Lung (tissue), 12 donors: ENCODE results near the gene AGER. TPM values are rescaled to one million over a fixed set of nuclear protein-coding genes. Genes with fewer than 3 reads are reported as not detected.

ENCODE experiments used
- ATAC-seq: fragments of 200-7000 bp; cut with Tn5 transposase; one replicate; pipeline ENCODE4 v1.9.1; 2020; ENCODE audit warnings: moderate number of reproducible peaks; ENCODE audit not compliant: insufficient read depth, low FRiP score
- DNase-seq, 3 donors: peaks; one replicate each; pipeline ENCODE4 v3.0.0-alpha.2; 2013 to 2017
- H3K27ac ChIP-seq, 2 donors: one replicate each; pipeline ENCODE4 v1.5.1; 2013; ENCODE audit warnings: mild to moderate bottlenecking in 2 of 2, moderate library complexity in 2 of 2, control low read depth in 1 of 2, inconsistent platforms in 1 of 2, low read depth in 1 of 2, low read length in 1 of 2
- H3K27me3 ChIP-seq, 3 donors: one replicate each; pipeline ENCODE4 v1.5.1; 2013; ENCODE audit warnings: low read length in 2 of 3; ENCODE audit not compliant: control insufficient read depth in 3 of 3, insufficient read depth in 3 of 3
- H3K36me3 ChIP-seq, 4 donors: one replicate each; pipeline ENCODE4 v1.5.1; 2013; ENCODE audit warnings: low read length in 4 of 4, mild to moderate bottlenecking in 1 of 4, moderate library complexity in 1 of 4; ENCODE audit not compliant: control insufficient read depth in 4 of 4, insufficient read depth in 4 of 4
- H3K4me1 ChIP-seq, 5 donors: one replicate each; pipeline ENCODE4 v1.5.1; 2013; ENCODE audit warnings: low read length in 5 of 5, mild to moderate bottlenecking in 2 of 5, moderate library complexity in 1 of 5; ENCODE audit not compliant: control insufficient read depth in 5 of 5, insufficient read depth in 5 of 5
- H3K4me3 ChIP-seq: one replicate; pipeline ENCODE4 v1.5.1; 2013; ENCODE audit warnings: mild to moderate bottlenecking, control low read depth, moderate library complexity
- H3K9ac ChIP-seq, 2 donors: one replicate each; pipeline ENCODE4 v1.5.1; 2013; ENCODE audit warnings: low read length in 2 of 2, control low read depth in 1 of 2; ENCODE audit not compliant: insufficient read depth in 1 of 2
- H3K9me3 ChIP-seq, 4 donors: one replicate each; pipeline ENCODE4 v1.5.1; 2013; ENCODE audit warnings: low read length in 3 of 4, mild to moderate bottlenecking in 1 of 4, moderate library complexity in 1 of 4; ENCODE audit not compliant: control insufficient read depth in 4 of 4, insufficient read depth in 3 of 4
- CTCF ChIP-seq: IDR thresholded peaks from 2 replicates; pipeline ENCODE4 v1.5.1; 2012; ENCODE audit warnings: mild to moderate bottlenecking; ENCODE audit errors: control extremely low read depth, extremely low read depth
- WGBS, 2 donors: extraction: QIAGEN DNeasy Blood & Tissue Kit; methylation state at CpG; one replicate each; pipeline ENCODE4 v1.1.7; 2013; 5-methylcytosine and 5-hydroxymethylcytosine counted together
- polyA plus RNA-seq, 2 donors: library from polyadenylated mRNA; stranded (reverse); fragments of 200-250 nt; gene quantifications; one replicate each; pipeline ENCODE4 v1.2.1, GENCODE V29; 2013
- total RNA-seq, 2 donors: library from RNA; depleted of rRNA in 1 of 2; stranded (reverse); fragments of >200 nt in 1 of 2; gene quantifications; one replicate each; pipeline ENCODE4 v1.2.1, GENCODE V29; 2014 to 2021
- donor health status: control.
- donor health status: control.
- donor health status: Bipolar disorder and iron deficiency.
- donor health status: healthy.
- donor health status: DM: yes; HTN: yes; CAD: no.

AGER gene
- total and polyA plus RNA-seq, 4 donors, result 178 to 1,487 (median 347) TPM

DNA sequence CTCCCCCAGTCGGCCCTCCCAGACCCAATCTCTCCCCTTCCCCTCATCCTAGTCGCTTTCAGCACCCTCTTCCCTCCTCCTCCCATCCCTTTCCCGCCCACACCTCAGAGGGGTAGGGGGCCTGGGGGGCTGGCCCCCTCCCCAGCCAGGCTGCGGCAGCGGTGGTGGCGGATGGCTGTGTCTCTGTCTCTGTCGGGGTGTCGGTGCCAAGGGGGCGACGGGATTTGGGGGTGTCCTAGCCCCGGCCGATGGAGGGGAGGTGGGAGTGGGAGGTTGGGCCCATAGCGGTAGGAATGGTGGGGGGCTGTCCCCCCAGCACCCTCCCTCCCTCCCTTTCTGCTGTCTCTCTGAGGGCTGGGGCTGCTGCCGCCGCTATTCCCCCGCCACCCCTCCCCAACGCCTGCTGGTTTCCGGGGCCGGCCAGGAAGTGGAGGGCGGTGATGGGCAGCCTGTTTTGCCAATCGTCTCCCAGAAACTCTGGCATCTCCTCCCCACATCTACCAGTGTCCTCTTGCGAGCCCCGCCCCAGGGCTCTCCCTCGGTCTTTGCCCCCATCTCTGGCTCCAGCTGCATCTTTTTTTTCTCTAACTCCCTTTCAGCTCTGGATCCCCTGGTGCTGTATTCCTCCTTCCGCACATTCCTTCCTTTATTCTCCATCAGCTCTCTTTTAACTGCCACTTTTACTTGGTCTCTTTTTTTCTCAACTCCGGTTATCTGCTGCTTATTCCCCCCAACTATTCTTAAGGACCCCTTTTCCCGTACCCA lies 8.2 kb downstream of the AGER start, which contains the start of gene AGPAT1:
Gene AGPAT1, minus strand, starts transcription at position 374 of the 765 bp plus-strand sequence. CDS start 4,588 bp downstream, outside the sequence.
- Histone ChIP-seq H3K27ac (peak within 1 kb of the TSS; percentile 88 to 95), H3K36me3 (peaks cover 0 to 11% (median 6%) of the 10 kb centered on the region in 4 donors), H3K27me3 (no peaks in the 10 kb centered on the region), H3K4me1 (peaks cover 4 to 48% (median 25%) of the 10 kb centered on the region in 5 donors), H3K9ac (peak within 1 kb of the TSS; percentile 79 to 84), H3K9me3 (no peaks in the 10 kb centered on the region), H3K4me3 (peak within 1 kb of the TSS; percentile 63)
- TF ChIP-seq CTCF, result no peak
- peak; percentile 98 to 99 (median 98) for DNase-seq
- peak; percentile 71 for ATAC-seq
- 1% methylated on average over 22 to 27 of the region's 27 CpGs for WGBS, 2 donors

- Histone ChIP-seq H3K9me3 (no peaks in the 10 kb centered on the region), H3K36me3 (peaks cover 0 to 15% (median 10%) of the 10 kb centered on the region in 4 donors), H3K27ac (peak overlapping the region in 1 of 2 donors; percentile 83), H3K9ac (peak overlapping the region; percentile 79 to 84), H3K27me3 (no peaks in the 10 kb centered on the region), H3K4me3 (peak overlapping the region; percentile 63), H3K4me1 (peaks cover 4 to 48% (median 25%) of the 10 kb centered on the region in 5 donors)
- ATAC-seq, result no peak
- 18 to 36% methylated on average over 2 of the region's 2 CpGs for WGBS, 2 donors
- TF ChIP-seq CTCF, result no peak
- no peak for DNase-seq
These were observed 8.7 kb downstream of the AGER start for GRCh38 chr6:32175322-32175710.

DNA sequence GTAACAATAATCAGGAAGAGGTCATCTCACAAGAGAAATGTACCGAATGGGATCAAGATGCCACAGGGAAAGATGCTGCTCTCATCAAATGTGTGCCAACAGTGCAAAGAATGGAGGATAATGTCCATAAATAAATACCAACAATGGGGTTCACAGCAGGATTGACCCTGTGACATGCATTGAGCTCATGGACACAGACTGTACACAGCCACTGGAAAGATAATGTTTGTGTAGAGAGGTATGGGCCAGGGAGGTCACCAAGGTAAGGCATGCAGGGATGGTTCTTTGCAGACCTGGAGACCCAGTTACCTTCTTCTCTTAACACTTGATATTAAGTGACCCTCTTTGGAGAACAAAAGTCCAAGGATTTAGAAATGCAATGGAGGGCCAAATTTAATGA lies 9.6 kb downstream of the AGER start:
- Histone ChIP-seq H3K9ac (no peak overlapping the region), H3K4me1 (peaks cover 2 to 45% (median 24%) of the 10 kb centered on the region in 5 donors), H3K36me3 (peaks cover 0 to 19% (median 14%) of the 10 kb centered on the region in 4 donors), H3K27ac (no peak overlapping the region), H3K4me3 (no peak overlapping the region), H3K27me3 (no peaks in the 10 kb centered on the region), H3K9me3 (no peaks in the 10 kb centered on the region)
- ATAC-seq (no peak), DNase-seq (no peak)
- no peak for TF ChIP-seq CTCF
- 89 to 97% methylated on average over 1 of the region's 1 CpG for WGBS, 2 donors
